Cerebellar cortex (tissue), 1 donor: ENCODE measurements around the gene NUP58.
A peak's percentile ranks its signal among the peaks of the same experiment; 100 is the strongest.

Experiments used
- DNase-seq: peaks from one replicate; pipeline ENCODE4 v3.0.0-alpha.2; 2015; ENCODE audit warnings: low spot score

NUP58 gene

GRCh38 chr13:25301347-25302113 is at the start of gene NUP58:
Gene NUP58, plus strand, starts transcription at chr13:25301625. Its CDS starts 149 bp downstream, at chr13:25301774.
- DNase-seq, result peak; percentile 95

- DNase-seq, result no peak
These were observed 49.2 kb upstream of the NUP58 start for GRCh38 chr13:25252225-25252624.

- no peak for DNase-seq
These were observed 48.7 kb upstream of the NUP58 start for GRCh38 chr13:25252752-25253151.

- DNase-seq, result no peak
These were observed 47.7 kb upstream of the NUP58 start for GRCh38 chr13:25253702-25254101.

GRCh38 chr13:25262261-25262660 is 39.2 kb upstream of the NUP58 start:
- no peak for DNase-seq

- no peak for DNase-seq
These were observed 34.7 kb upstream of the NUP58 start for GRCh38 chr13:25266706-25267105.

GRCh38 chr13:25267715-25268114 is 33.7 kb upstream of the NUP58 start:
- DNase-seq, result no peak

GRCh38 chr13:25268561-25268960 is 32.9 kb upstream of the NUP58 start:
- no peak for DNase-seq

GRCh38 chr13:25276748-25277147 is 24.7 kb upstream of the NUP58 start:
- no peak for DNase-seq

GRCh38 chr13:25280396-25280795 is 21.0 kb upstream of the NUP58 start:
- DNase-seq, result no peak

GRCh38 chr13:25281193-25281934 is 20.1 kb upstream of the NUP58 start:
- DNase-seq, result no peak

- DNase-seq, result no peak
These were observed 19.5 kb upstream of the NUP58 start for GRCh38 chr13:25281935-25282332.

- peak; percentile 48 for DNase-seq
These were observed 15.0 kb upstream of the NUP58 start for GRCh38 chr13:25286308-25286968.

GRCh38 chr13:25286969-25287961 is 14.2 kb upstream of the NUP58 start, which contains the start of gene MTMR6:
Gene MTMR6, minus strand, starts transcription at chr13:25287488. Its CDS starts 241 bp downstream, at chr13:25287247.
- peak; percentile 89 for DNase-seq

- no peak for DNase-seq
These were observed 12.5 kb upstream of the NUP58 start for GRCh38 chr13:25288966-25289365.

- DNase-seq, result no peak
These were observed 9.7 kb upstream of the NUP58 start for GRCh38 chr13:25291691-25292090.

- no peak for DNase-seq
These were observed 9.1 kb upstream of the NUP58 start for GRCh38 chr13:25292301-25292700.

- DNase-seq, result no peak
These were observed 6.2 kb upstream of the NUP58 start for GRCh38 chr13:25295228-25295627.

- no peak for DNase-seq
These were observed 5.7 kb upstream of the NUP58 start for GRCh38 chr13:25295701-25296100.

GRCh38 chr13:25300861-25301346 is 521 bp upstream of the NUP58 start:
- peak; percentile 13 for DNase-seq

GRCh38 chr13:25302121-25302520 is 696 bp downstream of the NUP58 start:
- DNase-seq, result no peak
